ENCODE measurements around the gene CAMKMT.

Gene CAMKMT

DNA sequence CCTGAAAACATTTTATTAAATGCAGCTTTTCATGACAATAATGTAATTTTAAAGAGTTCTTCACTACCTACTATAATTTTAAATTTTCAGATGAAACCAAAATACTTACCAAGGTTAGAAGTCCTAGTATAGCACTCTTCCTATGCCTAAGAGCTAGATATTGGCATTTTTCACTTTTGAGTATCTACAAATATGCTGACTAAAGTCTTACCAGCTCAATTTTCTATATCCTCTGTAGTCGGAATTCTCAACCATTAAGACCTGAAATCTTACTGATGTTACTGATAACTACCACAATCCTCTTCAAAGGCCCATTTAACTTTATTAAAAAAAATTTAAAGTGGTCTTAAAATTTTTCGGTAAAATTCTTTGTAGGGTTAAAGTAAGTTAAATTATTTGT, 32.4 kb upstream of the CAMKMT start:
- no peak overlapping the region for H3K4me2 ChIP-seq (ENCODE audit: low read depth, low read length, poor library complexity, severe bottlenecking)
- no peaks in the 10 kb centered on the region for H3K79me2 ChIP-seq (ENCODE audit: insufficient read depth, low read length)
- peaks cover 2% of the 10 kb centered on the region; the same call in 1 of the 2 replicates for H3K36me3 ChIP-seq (ENCODE audit: low read length)

DNA sequence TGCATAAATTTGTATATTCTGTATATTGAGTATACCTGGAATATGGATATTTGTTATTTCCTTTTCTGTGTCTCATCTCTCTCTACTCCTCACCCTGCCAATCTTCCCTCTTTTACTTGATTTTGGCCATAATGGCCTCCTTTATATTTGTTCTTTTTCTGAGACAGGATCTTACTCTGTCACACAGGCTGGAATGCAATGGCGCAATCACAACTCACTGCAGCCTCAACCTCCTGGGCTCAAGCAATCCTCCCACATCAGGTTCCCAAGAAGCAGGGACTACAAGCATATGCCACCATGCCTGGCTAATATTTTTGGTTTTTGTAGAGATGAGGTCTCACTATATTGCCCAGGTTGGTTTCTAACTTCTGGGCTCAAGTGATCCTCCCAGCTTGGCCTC, 30.9 kb upstream of the CAMKMT start:
- H3F3A ChIP-seq (ENCODE audit: insufficient read depth): no peaks in the 10 kb centered on the region
- H3K27ac ChIP-seq (ENCODE audit: low read depth, low read length): no peak overlapping the region
- no peaks in the 10 kb centered on the region for H3K9me3 ChIP-seq (ENCODE audit: insufficient read depth, low read length)
- H3K36me3 ChIP-seq (ENCODE audit: low read length): peaks cover 8% of the 10 kb centered on the region; the same call in 1 of the 2 replicates
- TF ChIP-seq, protein P1, sequence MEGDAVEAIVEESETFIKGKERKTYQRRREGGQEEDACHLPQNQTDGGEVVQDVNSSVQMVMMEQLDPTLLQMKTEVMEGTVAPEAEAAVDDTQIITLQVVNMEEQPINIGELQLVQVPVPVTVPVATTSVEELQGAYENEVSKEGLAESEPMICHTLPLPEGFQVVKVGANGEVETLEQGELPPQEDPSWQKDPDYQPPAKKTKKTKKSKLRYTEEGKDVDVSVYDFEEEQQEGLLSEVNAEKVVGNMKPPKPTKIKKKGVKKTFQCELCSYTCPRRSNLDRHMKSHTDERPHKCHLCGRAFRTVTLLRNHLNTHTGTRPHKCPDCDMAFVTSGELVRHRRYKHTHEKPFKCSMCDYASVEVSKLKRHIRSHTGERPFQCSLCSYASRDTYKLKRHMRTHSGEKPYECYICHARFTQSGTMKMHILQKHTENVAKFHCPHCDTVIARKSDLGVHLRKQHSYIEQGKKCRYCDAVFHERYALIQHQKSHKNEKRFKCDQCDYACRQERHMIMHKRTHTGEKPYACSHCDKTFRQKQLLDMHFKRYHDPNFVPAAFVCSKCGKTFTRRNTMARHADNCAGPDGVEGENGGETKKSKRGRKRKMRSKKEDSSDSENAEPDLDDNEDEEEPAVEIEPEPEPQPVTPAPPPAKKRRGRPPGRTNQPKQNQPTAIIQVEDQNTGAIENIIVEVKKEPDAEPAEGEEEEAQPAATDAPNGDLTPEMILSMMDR (IDR thresholded peaks at IDR 0.05; ENCODE audit: insufficient read depth, low read length, poor library complexity, severe bottlenecking): no peak
- TF ChIP-seq EZH2phosphoT487 (conservative IDR thresholded peaks at IDR 0.05; ENCODE audit: low read length): no peak
- no peaks in the 10 kb centered on the region for H3K9me2 ChIP-seq (replicated peaks; ENCODE audit: insufficient read depth, low read length)
- no peak overlapping the region for H3K4me3 ChIP-seq (ENCODE audit: insufficient read depth, low read length, poor library complexity, severe bottlenecking)
- H3K27me3 ChIP-seq (ENCODE audit: low read length): no peaks in the 10 kb centered on the region
- no peak overlapping the region for H3K9ac ChIP-seq (ENCODE audit: low read length)
- no peaks in the 10 kb centered on the region for H4K20me1 ChIP-seq (ENCODE audit: low read depth, low read length)
- no peak overlapping the region for H2AFZ ChIP-seq (ENCODE audit: low read depth, low read length, severe bottlenecking)
- no peaks in the 10 kb centered on the region for H3K79me2 ChIP-seq (ENCODE audit: insufficient read depth, low read length)
- H3K4me2 ChIP-seq (ENCODE audit: low read depth, low read length, poor library complexity, severe bottlenecking): no peak overlapping the region

More for the DNA sequence above, 32.4 kb upstream of the CAMKMT start:
- no peak overlapping the region for H2AFZ ChIP-seq (ENCODE audit: low read depth, low read length, severe bottlenecking)
- H3K4me3 ChIP-seq (ENCODE audit: insufficient read depth, low read length, poor library complexity, severe bottlenecking): no peak overlapping the region
- no peaks in the 10 kb centered on the region for H3K9me2 ChIP-seq (replicated peaks; ENCODE audit: insufficient read depth, low read length)
- TF ChIP-seq, protein P1 (IDR thresholded peaks at IDR 0.05; ENCODE audit: insufficient read depth, low read length, poor library complexity, severe bottlenecking): no peak
- TF ChIP-seq EZH2phosphoT487 (conservative IDR thresholded peaks at IDR 0.05; ENCODE audit: low read length): no peak
- H4K20me1 ChIP-seq (ENCODE audit: low read depth, low read length): no peaks in the 10 kb centered on the region
- no peaks in the 10 kb centered on the region for H3K27me3 ChIP-seq (ENCODE audit: low read length)
- no peaks in the 10 kb centered on the region for H3F3A ChIP-seq (ENCODE audit: insufficient read depth)
- H3K27ac ChIP-seq (ENCODE audit: low read depth, low read length): no peak overlapping the region
- no peaks in the 10 kb centered on the region for H3K9me3 ChIP-seq (ENCODE audit: insufficient read depth, low read length)
- H3K9ac ChIP-seq (ENCODE audit: low read length): no peak overlapping the region

DNA sequence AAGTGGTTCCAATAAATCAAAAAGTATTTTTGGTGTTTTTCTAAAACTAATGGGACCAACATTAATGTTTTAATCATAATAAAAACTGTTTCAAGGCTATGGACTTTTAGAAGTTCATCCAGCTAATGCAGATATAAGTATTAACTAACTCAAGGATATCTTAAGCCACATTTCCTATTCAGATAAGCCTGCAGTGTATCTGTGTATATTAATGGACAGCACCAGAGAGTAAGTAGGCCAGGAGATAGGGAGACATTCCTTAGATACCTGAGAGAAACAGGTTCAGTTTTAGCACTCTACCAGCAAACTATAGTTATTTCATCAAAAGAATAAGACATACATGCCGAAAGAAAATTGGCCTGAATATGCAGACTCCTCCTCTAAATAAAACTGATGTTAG, 27.8 kb upstream of the CAMKMT start:
- no peak overlapping the region for H2AFZ ChIP-seq (ENCODE audit: low read depth, low read length, severe bottlenecking)
- no peak overlapping the region for H3K9ac ChIP-seq (ENCODE audit: low read length)
- H3K36me3 ChIP-seq (ENCODE audit: low read length): peaks cover 20% of the 10 kb centered on the region
- H3F3A ChIP-seq (ENCODE audit: insufficient read depth): no peaks in the 10 kb centered on the region
- no peak overlapping the region for H3K27ac ChIP-seq (ENCODE audit: low read depth, low read length)
- no peaks in the 10 kb centered on the region for H3K79me2 ChIP-seq (ENCODE audit: insufficient read depth, low read length)
- no peaks in the 10 kb centered on the region for H4K20me1 ChIP-seq (ENCODE audit: low read depth, low read length)
- H3K4me3 ChIP-seq (ENCODE audit: insufficient read depth, low read length, poor library complexity, severe bottlenecking): no peak overlapping the region
- H3K27me3 ChIP-seq (ENCODE audit: low read length): no peaks in the 10 kb centered on the region
- no peaks in the 10 kb centered on the region for H3K9me2 ChIP-seq (replicated peaks; ENCODE audit: insufficient read depth, low read length)
- no peak overlapping the region for H3K4me2 ChIP-seq (ENCODE audit: low read depth, low read length, poor library complexity, severe bottlenecking)
- H3K9me3 ChIP-seq (ENCODE audit: insufficient read depth, low read length): no peaks in the 10 kb centered on the region
- TF ChIP-seq EZH2phosphoT487 (conservative IDR thresholded peaks at IDR 0.05; ENCODE audit: low read length): no peak
- TF ChIP-seq, protein P1 (IDR thresholded peaks at IDR 0.05; ENCODE audit: insufficient read depth, low read length, poor library complexity, severe bottlenecking): no peak
